ENCODE data around the gene REM2.

Gene REM2

GRCh38 chr14:22875748-22876319, 7.2 kb upstream of the REM2 start:
- DNase-seq, result no peak

- no peak for DNase-seq
Measured at GRCh38 chr14:22877000-22877501, 6.0 kb upstream of the REM2 start.

- DNase-seq, result no peak
Measured at GRCh38 chr14:22878271-22879246, 4.5 kb upstream of the REM2 start.

- no peak for DNase-seq
Measured at GRCh38 chr14:22882064-22882463, 958 bp upstream of the REM2 start.

- peak in 1 of 4 experiments; percentile 29 for DNase-seq
Measured at GRCh38 chr14:22882529-22883172, 371 bp upstream of the REM2 start.

GRCh38 chr14:22884076-22884737, 1.2 kb downstream of the REM2 start:
- DNase-seq, result no peak

- DNase-seq, result no peak
Measured at GRCh38 chr14:22884738-22885523, 1.9 kb downstream of the REM2 start.

- DNase-seq, result no peak
Measured at GRCh38 chr14:22885975-22886374, 3.0 kb downstream of the REM2 start.

GRCh38 chr14:22886500-22887259, 3.7 kb downstream of the REM2 start:
- DNase-seq, result peak in 3 of 4 experiments; percentile 46 to 68 (median 51)

- no peak for DNase-seq
Measured at GRCh38 chr14:22887260-22887989, 4.4 kb downstream of the REM2 start.

- DNase-seq, result peak in 3 of 4 experiments; percentile 13 to 24 (median 22)
Measured at GRCh38 chr14:22887990-22888378, 5.0 kb downstream of the REM2 start.

- DNase-seq, result no peak
Measured at GRCh38 chr14:22888662-22889061, 5.6 kb downstream of the REM2 start.

- DNase-seq, result no peak
Measured at GRCh38 chr14:22890416-22890815, 7.4 kb downstream of the REM2 start.

GRCh38 chr14:22892488-22892887, 9.5 kb downstream of the REM2 start:
- no peak for DNase-seq

GRCh38 chr14:22893706-22894105, 10.7 kb downstream of the REM2 start:
- no peak for DNase-seq

GRCh38 chr14:22895402-22895801, 12.4 kb downstream of the REM2 start:
- no peak for DNase-seq

- no peak for DNase-seq
Measured at GRCh38 chr14:22896356-22896755, 13.3 kb downstream of the REM2 start.

GRCh38 chr14:22896760-22897159, 13.7 kb downstream of the REM2 start:
- DNase-seq, result no peak

- DNase-seq, result no peak
Measured at GRCh38 chr14:22897357-22897756, 14.3 kb downstream of the REM2 start.

- DNase-seq, result no peak
Measured at GRCh38 chr14:22898302-22899090, 15.5 kb downstream of the REM2 start.
